ENCODE measurements around the gene HMCN2.

GRCh38 chr9:130463763-130464745 lies 198.5 kb downstream of the HMCN2 start:
- TF ChIP-seq CTCF (IDR thresholded peaks at IDR 0.05) (no peak), POLR2A (IDR thresholded peaks at IDR 0.05) (no peak)
